H9 (cell line): ENCODE measurements around the gene MBTPS2. TPM values are rescaled to one million over a fixed set of nuclear protein-coding genes. Genes with fewer than 3 reads are reported as not detected.

Source experiments
- DNase-seq: peaks from one replicate; pipeline ENCODE4 v3.0.0-alpha.2; 2017
- H2AFZ ChIP-seq: one replicate; pipeline ENCODE4 v1.6.1; 2013; ENCODE audit warnings: mild to moderate bottlenecking, low read length, control low read depth, moderate library complexity
- H2AK5ac ChIP-seq: 2 replicates; pipeline ENCODE4 v1.6.1; 2013; ENCODE audit warnings: low read length, control low read depth, mixed read lengths; ENCODE audit not compliant: insufficient read length
- H2BK120ac ChIP-seq: one replicate; pipeline ENCODE4 v1.6.1; 2013; ENCODE audit warnings: low read depth, mild to moderate bottlenecking, low read length, control low read depth, inconsistent platforms; ENCODE audit not compliant: poor library complexity, severe bottlenecking
- H2BK12ac ChIP-seq: 2 replicates; pipeline ENCODE4 v1.6.1; 2013; ENCODE audit warnings: low read length, control low read depth, mixed read lengths, low read depth; ENCODE audit not compliant: insufficient read length
- H2BK15ac ChIP-seq: 2 replicates; pipeline ENCODE4 v1.6.1; 2013; ENCODE audit warnings: low read depth, low read length, control low read depth
- H2BK20ac ChIP-seq: one replicate; pipeline ENCODE4 v1.6.1; 2013; ENCODE audit warnings: low read depth, mild to moderate bottlenecking, low read length, control low read depth, inconsistent platforms; ENCODE audit not compliant: poor library complexity, severe bottlenecking
- H2BK5ac ChIP-seq: 2 replicates; pipeline ENCODE4 v1.6.1; 2013; ENCODE audit warnings: low read length, control low read depth, mixed read lengths; ENCODE audit not compliant: insufficient read length
- H3K14ac ChIP-seq: 2 replicates; pipeline ENCODE4 v1.6.1; 2013; ENCODE audit warnings: low read length, control low read depth; ENCODE audit not compliant: insufficient read depth
- H3K18ac ChIP-seq: 2 replicates; pipeline ENCODE4 v1.6.1; 2013; ENCODE audit warnings: low read depth, mild to moderate bottlenecking, mixed read lengths, low read length, control low read depth; ENCODE audit not compliant: insufficient read length
- H3K23ac ChIP-seq: 2 replicates; pipeline ENCODE4 v1.6.1; 2013; ENCODE audit warnings: low read length, control low read depth, mixed read lengths, low read depth; ENCODE audit not compliant: insufficient read length
- H3K23me2 ChIP-seq: 2 replicates; pipeline ENCODE4 v1.6.1; 2013; ENCODE audit warnings: low read depth, mild to moderate bottlenecking, mixed read lengths, low read length, control low read depth; ENCODE audit not compliant: insufficient read length, poor library complexity, severe bottlenecking
- H3K27ac ChIP-seq: 2 replicates; pipeline ENCODE4 v1.5.1; 2013; ENCODE audit warnings: low read length, control low read depth, mixed read lengths, low read depth; ENCODE audit not compliant: insufficient read length
- H3K27me3 ChIP-seq: 2 replicates; pipeline ENCODE4 v1.6.1; 2013; ENCODE audit warnings: low read length, control low read depth, inconsistent platforms; ENCODE audit not compliant: insufficient read depth
- H3K4ac ChIP-seq: 2 replicates; pipeline ENCODE4 v1.6.1; 2013; ENCODE audit warnings: low read depth, mild to moderate bottlenecking, control low read depth, inconsistent platforms, low read length, moderate library complexity
- H3K4me1 ChIP-seq: 2 replicates; pipeline ENCODE4 v1.6.1; 2013; ENCODE audit warnings: low read length, control low read depth, inconsistent platforms; ENCODE audit not compliant: insufficient read depth
- H3K4me2 ChIP-seq: 2 replicates; pipeline ENCODE4 v1.6.1; 2013; ENCODE audit warnings: low read length, control low read depth, mixed read lengths; ENCODE audit not compliant: insufficient read length, insufficient read depth
- H3K56ac ChIP-seq: 2 replicates; pipeline ENCODE4 v1.6.1; 2013; ENCODE audit warnings: low read depth, mild to moderate bottlenecking, mixed read lengths, low read length, control low read depth; ENCODE audit not compliant: insufficient read length
- H3K79me1 ChIP-seq: 2 replicates; pipeline ENCODE4 v1.6.1; 2013; ENCODE audit warnings: low read depth, mild to moderate bottlenecking, moderate library complexity, low read length, control low read depth, inconsistent platforms; ENCODE audit not compliant: insufficient read depth, poor library complexity, severe bottlenecking
- H3K79me2 ChIP-seq: 2 replicates; pipeline ENCODE4 v1.6.1; 2013; ENCODE audit warnings: low read length, control low read depth, inconsistent platforms; ENCODE audit not compliant: insufficient read depth
- H3K9ac ChIP-seq: 2 replicates; pipeline ENCODE4 v1.6.1; 2013; ENCODE audit warnings: low read length, control low read depth, mixed read lengths; ENCODE audit not compliant: insufficient read length; ENCODE audit errors: extremely low read depth
- H3K9me3 ChIP-seq: one replicate; pipeline ENCODE4 v1.6.1; 2013; ENCODE audit warnings: low read depth, low read length, inconsistent platforms; ENCODE audit not compliant: control insufficient read depth
- H3T11ph ChIP-seq: one replicate; pipeline ENCODE4 v1.6.1; 2013; ENCODE audit warnings: mild to moderate bottlenecking, low read length, control low read depth, inconsistent platforms
- H4K20me1 ChIP-seq: one replicate; pipeline ENCODE4 v1.6.1; 2013; ENCODE audit not compliant: control insufficient read depth, insufficient read length, insufficient read depth
- H4K5ac ChIP-seq: 2 replicates; pipeline ENCODE4 v1.6.1; 2013; ENCODE audit warnings: low read depth, mild to moderate bottlenecking, mixed read lengths, low read length, control low read depth; ENCODE audit not compliant: insufficient read length
- H4K8ac ChIP-seq: replicated peaks from 2 replicates; pipeline ENCODE4 v1.6.1; 2013; ENCODE audit warnings: low read length, control low read depth, mixed read lengths, low read depth; ENCODE audit not compliant: insufficient read length
- H4K91ac ChIP-seq: 2 replicates; pipeline ENCODE4 v1.6.1; 2013; ENCODE audit warnings: low read depth, mild to moderate bottlenecking, moderate library complexity, mixed read lengths, low read length, control low read depth; ENCODE audit not compliant: insufficient read length
- H3K27ac Mint-ChIP-seq, 3 experiments: 2 replicates in 2 of 3; 3 replicates in 1 of 3; pipeline ENCODE4 v1.8.0; 2020 to 2021; ENCODE audit warnings: mixed read lengths in 3 of 3, mild to moderate bottlenecking in 1 of 3, moderate library complexity in 1 of 3
- H3K27me3 Mint-ChIP-seq: 2 replicates; pipeline ENCODE4 v1.8.0; 2021; ENCODE audit warnings: low read depth, mild to moderate bottlenecking, moderate library complexity, mixed read lengths
- H3K36me3 Mint-ChIP-seq, 3 experiments: 2 replicates in 2 of 3; 3 replicates in 1 of 3; pipeline ENCODE4 v1.8.0; 2020 to 2021; ENCODE audit warnings: low read depth in 3 of 3, mixed read lengths in 3 of 3; ENCODE audit not compliant: insufficient read depth in 1 of 3
- H3K4me1 Mint-ChIP-seq, 2 experiments: 2 replicates each; pipeline ENCODE4 v1.8.0; 2020; ENCODE audit warnings: mixed read lengths in 2 of 2
- H3K4me3 Mint-ChIP-seq, 2 experiments: 2 replicates in 1 of 2; 3 replicates in 1 of 2; pipeline ENCODE4 v1.8.0; 2020 to 2021; ENCODE audit warnings: mild to moderate bottlenecking in 2 of 2, mixed read lengths in 2 of 2, moderate library complexity in 1 of 2
- H3K9me3 Mint-ChIP-seq, 2 experiments: 2 replicates in 1 of 2; 3 replicates in 1 of 2; pipeline ENCODE4 v1.8.0; 2020; ENCODE audit warnings: mild to moderate bottlenecking in 2 of 2, mixed read lengths in 2 of 2, moderate library complexity in 1 of 2
- WGBS: extraction: QIAGEN DNeasy Blood & Tissue Kit; methylation state at CpG from one replicate; pipeline ENCODE4 v1.1.7; 2013; ENCODE audit warnings: missing lambda C conversion rate, low lambda C conversion rate, mixed read lengths; ENCODE audit not compliant: insufficient read length; ENCODE audit errors: extremely low coverage; 5-methylcytosine and 5-hydroxymethylcytosine counted together
- total RNA-seq: library from RNA; stranded (reverse); gene quantifications from 2 replicates; pipeline ENCODE4 v1.2.1, GENCODE V29; 2021
- TF ChIP-seq, protein P1 (sequence below): fragments of 200-600 bp; sonication (generic); conservative IDR thresholded peaks from 3 replicates; pipeline ENCODE4 v1.8.0; 2021; ENCODE audit warnings: antibody characterized with exemption, mild to moderate bottlenecking

The MBTPS2 gene
- total RNA-seq, 1 experiment from 2014 or later = 6.8 TPM

DNA sequence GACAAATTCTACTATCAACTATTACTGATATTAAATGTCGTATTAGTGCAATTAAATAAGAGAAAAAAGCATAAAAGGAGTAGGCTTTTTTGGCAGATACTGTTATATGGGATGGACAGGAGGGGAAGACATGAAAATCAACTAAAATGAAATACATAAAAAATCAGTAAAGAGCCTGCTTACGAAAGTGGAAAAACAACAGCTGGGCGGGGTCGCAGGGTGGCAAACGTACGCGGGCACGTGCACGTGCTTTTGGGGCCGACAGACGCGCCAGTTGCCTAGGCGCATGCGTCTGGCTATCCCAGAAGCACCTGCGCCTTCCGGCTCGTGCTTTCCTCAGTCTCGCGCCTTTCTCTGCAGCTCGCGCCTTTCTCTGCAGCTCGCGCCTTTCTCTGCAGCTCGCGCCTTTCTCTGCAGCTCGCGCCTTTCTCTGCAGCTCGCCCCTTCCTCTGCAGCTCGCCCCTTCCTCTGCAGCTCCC is 16.6 kb downstream of the MBTPS2 start, which contains the start of gene YY2:
Gene YY2, plus strand, starts transcription at position 51 of the 479 bp plus-strand sequence. CDS start 498 bp downstream, outside the sequence.
- Histone ChIP-seq H4K5ac (no peak within 1 kb of the TSS), H2BK20ac (no peak within 1 kb of the TSS), H2BK12ac (no peak within 1 kb of the TSS), H3K9me3 (no peaks in the 10 kb centered on the region), H3K79me1 (no peaks in the 10 kb centered on the region), H2BK120ac (no peak within 1 kb of the TSS), H3K23ac (no peak within 1 kb of the TSS), H3K4ac (no peak within 1 kb of the TSS), H2AK5ac (no peak within 1 kb of the TSS), H2BK5ac (no peak within 1 kb of the TSS), H3K79me2 (no peaks in the 10 kb centered on the region), H3K27ac (no peak within 1 kb of the TSS), H2BK15ac (no peak within 1 kb of the TSS), H2AFZ (no peak within 1 kb of the TSS), H3K18ac (no peak within 1 kb of the TSS), H3K9ac (no peak within 1 kb of the TSS), H4K8ac (no peak within 1 kb of the TSS), H3T11ph (no peak within 1 kb of the TSS), H3K14ac (no peak within 1 kb of the TSS), H4K20me1 (no peaks in the 10 kb centered on the region), H3K23me2 (no peaks in the 10 kb centered on the region), H3K56ac (no peak within 1 kb of the TSS), H4K91ac (no peak within 1 kb of the TSS), H3K4me2 (no peak within 1 kb of the TSS), H3K4me1 (no peaks in the 10 kb centered on the region), H3K27me3 (no peaks in the 10 kb centered on the region)
- WGBS = no CpG with 5 or more reads among the region's 29 CpGs
- DNase-seq = no peak
- no peak within 1 kb of the TSS for H3K4me3 Mint-ChIP-seq
- H3K4me1 Mint-ChIP-seq = no peaks in the 10 kb centered on the region
- H3K36me3 Mint-ChIP-seq = peaks cover 8 to 29% (median 9%) of the 10 kb centered on the region in 3 experiments; a peak in 6 of 7 replicates
- H3K27me3 Mint-ChIP-seq = no peaks in the 10 kb centered on the region
- TF ChIP-seq, protein P1, sequence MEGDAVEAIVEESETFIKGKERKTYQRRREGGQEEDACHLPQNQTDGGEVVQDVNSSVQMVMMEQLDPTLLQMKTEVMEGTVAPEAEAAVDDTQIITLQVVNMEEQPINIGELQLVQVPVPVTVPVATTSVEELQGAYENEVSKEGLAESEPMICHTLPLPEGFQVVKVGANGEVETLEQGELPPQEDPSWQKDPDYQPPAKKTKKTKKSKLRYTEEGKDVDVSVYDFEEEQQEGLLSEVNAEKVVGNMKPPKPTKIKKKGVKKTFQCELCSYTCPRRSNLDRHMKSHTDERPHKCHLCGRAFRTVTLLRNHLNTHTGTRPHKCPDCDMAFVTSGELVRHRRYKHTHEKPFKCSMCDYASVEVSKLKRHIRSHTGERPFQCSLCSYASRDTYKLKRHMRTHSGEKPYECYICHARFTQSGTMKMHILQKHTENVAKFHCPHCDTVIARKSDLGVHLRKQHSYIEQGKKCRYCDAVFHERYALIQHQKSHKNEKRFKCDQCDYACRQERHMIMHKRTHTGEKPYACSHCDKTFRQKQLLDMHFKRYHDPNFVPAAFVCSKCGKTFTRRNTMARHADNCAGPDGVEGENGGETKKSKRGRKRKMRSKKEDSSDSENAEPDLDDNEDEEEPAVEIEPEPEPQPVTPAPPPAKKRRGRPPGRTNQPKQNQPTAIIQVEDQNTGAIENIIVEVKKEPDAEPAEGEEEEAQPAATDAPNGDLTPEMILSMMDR = no peak
- peaks cover 0 to 24% of the 10 kb centered on the region in 2 experiments; a peak in 4 of 5 replicates for H3K9me3 Mint-ChIP-seq
- peak within 1 kb of the TSS in 1 of 3 experiments; percentile 2; a peak in 1 of 7 replicates for H3K27ac Mint-ChIP-seq
